HEK293 (cell line): ENCODE data around the gene CNIH3.
A peak's percentile ranks its signal among the peaks of the same experiment; 100 is the strongest.

Experiments
- HOXC10 ChIP-seq: sonication (generic); formaldehyde crosslinking; IDR thresholded peaks from 2 replicates; pipeline ENCODE4 v1.8.1; 2023; ENCODE audit warnings: mild to moderate bottlenecking, missing genetic modification reagents
- KLF8 ChIP-seq: fragments of 450-650 bp; formaldehyde crosslinking; IDR thresholded peaks from 2 replicates; pipeline ENCODE4 v1.5.1; 2016; ENCODE audit warnings: missing biosample characterization, missing genetic modification characterization
- MZF1 ChIP-seq: fragments of 450-650 bp; formaldehyde crosslinking; IDR thresholded peaks from 2 replicates; pipeline ENCODE4 v1.5.1; 2017; ENCODE audit warnings: missing biosample characterization, missing genetic modification characterization, borderline replicate concordance
- REST ChIP-seq: fragments of 450-650 bp; formaldehyde crosslinking; IDR thresholded peaks from 2 replicates; pipeline ENCODE4 v1.5.1; 2016; ENCODE audit warnings: missing biosample characterization, missing genetic modification characterization
- SCRT1 ChIP-seq: fragments of 450-650 bp; formaldehyde crosslinking; IDR thresholded peaks from 2 replicates; pipeline ENCODE4 v1.5.1; 2016; ENCODE audit warnings: missing biosample characterization, missing genetic modification characterization, borderline replicate concordance
- SETDB1 ChIP-seq: IDR thresholded peaks from one replicate; pipeline ENCODE4 v1.6.1; 2017; ENCODE audit warnings: mild to moderate bottlenecking, low read length, moderate library complexity, mixed read lengths; ENCODE audit not compliant: insufficient read length
- SP7 ChIP-seq: fragments of 450-650 bp; formaldehyde crosslinking; IDR thresholded peaks from 2 replicates; pipeline ENCODE4 v1.5.1; 2016; ENCODE audit warnings: missing biosample characterization, missing genetic modification characterization
- TRIM28 ChIP-seq: IDR thresholded peaks from 2 replicates; pipeline ENCODE4 v1.6.1; 2011; ENCODE audit warnings: low read length, control low read depth, borderline replicate concordance
- ZFP69B ChIP-seq: fragments of 450-650 bp; formaldehyde crosslinking; IDR thresholded peaks from 2 replicates; pipeline ENCODE4 v1.5.1; 2016; ENCODE audit warnings: missing biosample characterization, missing genetic modification characterization
- ZNF175 ChIP-seq: fragments of 450-650 bp; formaldehyde crosslinking; IDR thresholded peaks from 2 replicates; pipeline ENCODE4 v1.5.1; 2016; ENCODE audit warnings: missing biosample characterization, missing genetic modification characterization
- ZNF184 ChIP-seq: fragments of 450-650 bp; IDR thresholded peaks from 2 replicates; pipeline ENCODE4 v1.5.1; 2018; ENCODE audit warnings: missing biosample characterization, mild to moderate bottlenecking, missing genetic modification characterization
- ZNF221 ChIP-seq: fragments of 450-650 bp; formaldehyde crosslinking; IDR thresholded peaks from 2 replicates; pipeline ENCODE4 v1.5.1; 2017; ENCODE audit warnings: missing biosample characterization, missing genetic modification characterization, borderline replicate concordance
- ZNF24 ChIP-seq: fragments of 450-650 bp; formaldehyde crosslinking; IDR thresholded peaks from 2 replicates; pipeline ENCODE4 v1.5.1; 2016; ENCODE audit warnings: missing biosample characterization, missing genetic modification characterization
- ZNF302 ChIP-seq: fragments of 450-650 bp; formaldehyde crosslinking; IDR thresholded peaks from 2 replicates; pipeline ENCODE4 v1.5.1; 2016; ENCODE audit warnings: missing biosample characterization, missing genetic modification characterization, low read depth
- ZNF354C ChIP-seq: fragments of 450-650 bp; formaldehyde crosslinking; IDR thresholded peaks from 2 replicates; pipeline ENCODE4 v1.5.1; 2016; ENCODE audit warnings: missing biosample characterization, missing genetic modification characterization, low read depth, borderline replicate concordance
- ZNF530 ChIP-seq: fragments of 450-650 bp; formaldehyde crosslinking; IDR thresholded peaks from 2 replicates; pipeline ENCODE4 v1.5.1; 2016; ENCODE audit warnings: low read depth, missing biosample characterization, missing genetic modification characterization
- ZNF544 ChIP-seq: fragments of 450-650 bp; formaldehyde crosslinking; IDR thresholded peaks from 2 replicates; pipeline ENCODE4 v1.5.0; 2017; ENCODE audit warnings: missing biosample characterization, missing genetic modification characterization
- ZNF600 ChIP-seq: fragments of 450-650 bp; formaldehyde crosslinking; IDR thresholded peaks from 2 replicates; pipeline ENCODE4 v1.5.1; 2016; ENCODE audit warnings: missing biosample characterization, missing genetic modification characterization
- ZNF701 ChIP-seq: fragments of 450-650 bp; formaldehyde crosslinking; IDR thresholded peaks from 2 replicates; pipeline ENCODE4 v1.5.1; 2016; ENCODE audit warnings: missing biosample characterization, missing genetic modification characterization
- ZNF747 ChIP-seq: fragments of 450-650 bp; formaldehyde crosslinking; IDR thresholded peaks from 2 replicates; pipeline ENCODE4 v1.5.1; 2016; ENCODE audit warnings: missing biosample characterization, missing genetic modification characterization
- TF ChIP-seq, protein P1 (sequence below): fragments of 450-650 bp; formaldehyde crosslinking; IDR thresholded peaks from 2 replicates; pipeline ENCODE4 v1.5.1; 2016; ENCODE audit warnings: missing biosample characterization, missing genetic modification characterization, borderline replicate concordance
- TF ChIP-seq, protein P2 (sequence below): fragments of 450-650 bp; formaldehyde crosslinking; IDR thresholded peaks from 2 replicates; pipeline ENCODE4 v1.5.1; 2016; ENCODE audit warnings: missing biosample characterization, missing genetic modification characterization
- TF ChIP-seq, protein P3 (sequence below): sonication (generic); formaldehyde crosslinking; IDR thresholded peaks from 2 replicates; pipeline ENCODE4 v1.8.1; 2022; ENCODE audit warnings: mild to moderate bottlenecking, moderate library complexity, missing genetic modification reagents
- TF ChIP-seq, protein P4 (sequence below): fragments of 450-650 bp; formaldehyde crosslinking; IDR thresholded peaks from 2 replicates; pipeline ENCODE4 v1.5.1; 2016; ENCODE audit warnings: missing biosample characterization, missing genetic modification characterization, borderline replicate concordance

Gene CNIH3

DNA sequence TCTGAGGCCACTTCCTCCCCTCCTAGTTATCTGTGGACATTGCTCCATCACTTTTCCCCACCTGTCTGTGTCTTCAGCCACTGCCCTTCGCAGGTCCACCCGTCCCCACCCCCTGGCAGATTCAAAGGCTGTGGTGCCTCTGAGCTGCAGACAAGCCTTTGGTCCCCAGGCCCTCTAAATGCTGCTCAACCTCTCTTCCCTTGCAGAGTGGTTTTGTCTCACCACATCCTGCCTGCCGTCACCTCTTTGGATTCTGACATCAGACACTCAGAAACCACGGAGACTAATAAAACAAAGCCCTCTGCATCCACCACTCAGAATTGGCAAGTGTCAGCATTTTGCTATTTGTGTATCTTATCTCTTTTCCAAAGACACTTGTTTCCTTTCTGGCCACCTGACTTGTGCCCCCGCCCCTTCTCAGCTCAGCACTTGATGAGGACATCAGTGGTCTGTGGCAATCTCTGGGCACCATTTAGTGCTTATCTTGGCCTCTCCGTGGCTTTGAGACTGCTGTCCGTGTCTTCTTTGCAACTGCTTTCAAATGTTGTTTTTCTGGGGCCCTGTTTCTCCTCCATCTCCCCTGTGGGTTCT lies 7.7 kb downstream of the CNIH3 start (continued):
- TF ChIP-seq HOXC10 = no peak
- TF ChIP-seq ZNF701 = no peak
- TF ChIP-seq, protein P1, sequence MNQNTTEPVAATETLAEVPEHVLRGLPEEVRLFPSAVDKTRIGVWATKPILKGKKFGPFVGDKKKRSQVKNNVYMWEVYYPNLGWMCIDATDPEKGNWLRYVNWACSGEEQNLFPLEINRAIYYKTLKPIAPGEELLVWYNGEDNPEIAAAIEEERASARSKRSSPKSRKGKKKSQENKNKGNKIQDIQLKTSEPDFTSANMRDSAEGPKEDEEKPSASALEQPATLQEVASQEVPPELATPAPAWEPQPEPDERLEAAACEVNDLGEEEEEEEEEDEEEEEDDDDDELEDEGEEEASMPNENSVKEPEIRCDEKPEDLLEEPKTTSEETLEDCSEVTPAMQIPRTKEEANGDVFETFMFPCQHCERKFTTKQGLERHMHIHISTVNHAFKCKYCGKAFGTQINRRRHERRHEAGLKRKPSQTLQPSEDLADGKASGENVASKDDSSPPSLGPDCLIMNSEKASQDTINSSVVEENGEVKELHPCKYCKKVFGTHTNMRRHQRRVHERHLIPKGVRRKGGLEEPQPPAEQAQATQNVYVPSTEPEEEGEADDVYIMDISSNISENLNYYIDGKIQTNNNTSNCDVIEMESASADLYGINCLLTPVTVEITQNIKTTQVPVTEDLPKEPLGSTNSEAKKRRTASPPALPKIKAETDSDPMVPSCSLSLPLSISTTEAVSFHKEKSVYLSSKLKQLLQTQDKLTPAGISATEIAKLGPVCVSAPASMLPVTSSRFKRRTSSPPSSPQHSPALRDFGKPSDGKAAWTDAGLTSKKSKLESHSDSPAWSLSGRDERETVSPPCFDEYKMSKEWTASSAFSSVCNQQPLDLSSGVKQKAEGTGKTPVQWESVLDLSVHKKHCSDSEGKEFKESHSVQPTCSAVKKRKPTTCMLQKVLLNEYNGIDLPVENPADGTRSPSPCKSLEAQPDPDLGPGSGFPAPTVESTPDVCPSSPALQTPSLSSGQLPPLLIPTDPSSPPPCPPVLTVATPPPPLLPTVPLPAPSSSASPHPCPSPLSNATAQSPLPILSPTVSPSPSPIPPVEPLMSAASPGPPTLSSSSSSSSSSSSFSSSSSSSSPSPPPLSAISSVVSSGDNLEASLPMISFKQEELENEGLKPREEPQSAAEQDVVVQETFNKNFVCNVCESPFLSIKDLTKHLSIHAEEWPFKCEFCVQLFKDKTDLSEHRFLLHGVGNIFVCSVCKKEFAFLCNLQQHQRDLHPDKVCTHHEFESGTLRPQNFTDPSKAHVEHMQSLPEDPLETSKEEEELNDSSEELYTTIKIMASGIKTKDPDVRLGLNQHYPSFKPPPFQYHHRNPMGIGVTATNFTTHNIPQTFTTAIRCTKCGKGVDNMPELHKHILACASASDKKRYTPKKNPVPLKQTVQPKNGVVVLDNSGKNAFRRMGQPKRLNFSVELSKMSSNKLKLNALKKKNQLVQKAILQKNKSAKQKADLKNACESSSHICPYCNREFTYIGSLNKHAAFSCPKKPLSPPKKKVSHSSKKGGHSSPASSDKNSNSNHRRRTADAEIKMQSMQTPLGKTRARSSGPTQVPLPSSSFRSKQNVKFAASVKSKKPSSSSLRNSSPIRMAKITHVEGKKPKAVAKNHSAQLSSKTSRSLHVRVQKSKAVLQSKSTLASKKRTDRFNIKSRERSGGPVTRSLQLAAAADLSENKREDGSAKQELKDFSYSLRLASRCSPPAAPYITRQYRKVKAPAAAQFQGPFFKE (tag by site-specific recombination) = no peak
- TF ChIP-seq, protein P2, sequence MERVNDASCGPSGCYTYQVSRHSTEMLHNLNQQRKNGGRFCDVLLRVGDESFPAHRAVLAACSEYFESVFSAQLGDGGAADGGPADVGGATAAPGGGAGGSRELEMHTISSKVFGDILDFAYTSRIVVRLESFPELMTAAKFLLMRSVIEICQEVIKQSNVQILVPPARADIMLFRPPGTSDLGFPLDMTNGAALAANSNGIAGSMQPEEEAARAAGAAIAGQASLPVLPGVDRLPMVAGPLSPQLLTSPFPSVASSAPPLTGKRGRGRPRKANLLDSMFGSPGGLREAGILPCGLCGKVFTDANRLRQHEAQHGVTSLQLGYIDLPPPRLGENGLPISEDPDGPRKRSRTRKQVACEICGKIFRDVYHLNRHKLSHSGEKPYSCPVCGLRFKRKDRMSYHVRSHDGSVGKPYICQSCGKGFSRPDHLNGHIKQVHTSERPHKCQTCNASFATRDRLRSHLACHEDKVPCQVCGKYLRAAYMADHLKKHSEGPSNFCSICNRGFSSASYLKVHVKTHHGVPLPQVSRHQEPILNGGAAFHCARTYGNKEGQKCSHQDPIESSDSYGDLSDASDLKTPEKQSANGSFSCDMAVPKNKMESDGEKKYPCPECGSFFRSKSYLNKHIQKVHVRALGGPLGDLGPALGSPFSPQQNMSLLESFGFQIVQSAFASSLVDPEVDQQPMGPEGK (tag by site-specific recombination) = peak; percentile 79; the same call in 1 of the 2 replicates
- TF ChIP-seq MZF1 = peak; percentile 70; the same call in 1 of the 2 replicates
- TF ChIP-seq SETDB1 = no peak
- TF ChIP-seq TRIM28 = peak; percentile 77
- peak; percentile 91 for TF ChIP-seq SP7 (tag by site-specific recombination)
- TF ChIP-seq ZNF184 (tag by site-specific recombination) = peak; percentile 93
- peak; percentile 60; the same call in 1 of the 2 replicates for TF ChIP-seq ZNF530 (tag by site-specific recombination)
- TF ChIP-seq ZNF221 (tag by site-specific recombination) = peak; percentile 42; the same call in 1 of the 2 replicates
- TF ChIP-seq ZNF354C (tag by site-specific recombination) = no peak
- TF ChIP-seq, protein P3, sequence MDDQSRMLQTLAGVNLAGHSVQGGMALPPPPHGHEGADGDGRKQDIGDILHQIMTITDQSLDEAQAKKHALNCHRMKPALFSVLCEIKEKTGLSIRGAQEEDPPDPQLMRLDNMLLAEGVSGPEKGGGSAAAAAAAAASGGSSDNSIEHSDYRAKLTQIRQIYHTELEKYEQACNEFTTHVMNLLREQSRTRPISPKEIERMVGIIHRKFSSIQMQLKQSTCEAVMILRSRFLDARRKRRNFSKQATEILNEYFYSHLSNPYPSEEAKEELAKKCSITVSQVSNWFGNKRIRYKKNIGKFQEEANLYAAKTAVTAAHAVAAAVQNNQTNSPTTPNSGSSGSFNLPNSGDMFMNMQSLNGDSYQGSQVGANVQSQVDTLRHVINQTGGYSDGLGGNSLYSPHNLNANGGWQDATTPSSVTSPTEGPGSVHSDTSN (CRISPR knock-in tag) = no peak
- TF ChIP-seq, protein P4, sequence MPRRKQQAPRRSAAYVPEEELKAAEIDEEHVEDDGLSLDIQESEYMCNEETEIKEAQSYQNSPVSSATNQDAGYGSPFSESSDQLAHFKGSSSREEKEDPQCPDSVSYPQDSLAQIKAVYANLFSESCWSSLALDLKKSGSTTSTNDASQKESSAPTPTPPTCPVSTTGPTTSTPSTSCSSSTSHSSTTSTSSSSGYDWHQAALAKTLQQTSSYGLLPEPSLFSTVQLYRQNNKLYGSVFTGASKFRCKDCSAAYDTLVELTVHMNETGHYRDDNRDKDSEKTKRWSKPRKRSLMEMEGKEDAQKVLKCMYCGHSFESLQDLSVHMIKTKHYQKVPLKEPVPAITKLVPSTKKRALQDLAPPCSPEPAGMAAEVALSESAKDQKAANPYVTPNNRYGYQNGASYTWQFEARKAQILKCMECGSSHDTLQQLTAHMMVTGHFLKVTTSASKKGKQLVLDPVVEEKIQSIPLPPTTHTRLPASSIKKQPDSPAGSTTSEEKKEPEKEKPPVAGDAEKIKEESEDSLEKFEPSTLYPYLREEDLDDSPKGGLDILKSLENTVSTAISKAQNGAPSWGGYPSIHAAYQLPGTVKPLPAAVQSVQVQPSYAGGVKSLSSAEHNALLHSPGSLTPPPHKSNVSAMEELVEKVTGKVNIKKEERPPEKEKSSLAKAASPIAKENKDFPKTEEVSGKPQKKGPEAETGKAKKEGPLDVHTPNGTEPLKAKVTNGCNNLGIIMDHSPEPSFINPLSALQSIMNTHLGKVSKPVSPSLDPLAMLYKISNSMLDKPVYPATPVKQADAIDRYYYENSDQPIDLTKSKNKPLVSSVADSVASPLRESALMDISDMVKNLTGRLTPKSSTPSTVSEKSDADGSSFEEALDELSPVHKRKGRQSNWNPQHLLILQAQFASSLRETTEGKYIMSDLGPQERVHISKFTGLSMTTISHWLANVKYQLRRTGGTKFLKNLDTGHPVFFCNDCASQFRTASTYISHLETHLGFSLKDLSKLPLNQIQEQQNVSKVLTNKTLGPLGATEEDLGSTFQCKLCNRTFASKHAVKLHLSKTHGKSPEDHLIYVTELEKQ (tag by site-specific recombination) = peak; percentile 95; the same call in 1 of the 2 replicates
- TF ChIP-seq SCRT1 (tag by site-specific recombination) = peak; percentile 31; the same call in 1 of the 2 replicates
- TF ChIP-seq ZNF600 = peak; percentile 92
- TF ChIP-seq ZNF24 (tag by site-specific recombination) = peak; percentile 99
- no peak for TF ChIP-seq ZNF544 (tag by site-specific recombination)
- TF ChIP-seq KLF8 (tag by site-specific recombination) = peak; percentile 81; the same call in 1 of the 2 replicates
- no peak for TF ChIP-seq ZNF747 (tag by site-specific recombination)
- no peak for TF ChIP-seq ZNF302 (tag by site-specific recombination)
- TF ChIP-seq REST (tag by site-specific recombination) = no peak
- TF ChIP-seq ZFP69B (tag by site-specific recombination) = peak; percentile 58; the same call in 1 of the 2 replicates
- no peak for TF ChIP-seq ZNF175
